Hematopoietic multipotent progenitor cell treated with erythropoietin and hydrocortisone succinate and interleukin-3 and kit ligand, for 8 days (in vitro differentiated cells): ENCODE results near the gene DMRT3.

Experiments
- DNase-seq: peaks from one replicate; pipeline ENCODE4 v3.0.0-alpha.2; 2015

Gene DMRT3

GRCh38 chr9:1005043-1005667 is 28.7 kb downstream of the DMRT3 start:
- DNase-seq, result peak; percentile 49

GRCh38 chr9:1007312-1007711 is 30.9 kb downstream of the DMRT3 start:
- no peak for DNase-seq

GRCh38 chr9:1008216-1008615 is 31.8 kb downstream of the DMRT3 start:
- no peak for DNase-seq

- DNase-seq, result peak; percentile 78
Observed at GRCh38 chr9:1009101-1009707, 32.7 kb downstream of the DMRT3 start.

- DNase-seq, result no peak
Observed at GRCh38 chr9:1013021-1013420, 36.6 kb downstream of the DMRT3 start.

- no peak for DNase-seq
Observed at GRCh38 chr9:1014225-1014624, 37.8 kb downstream of the DMRT3 start.

GRCh38 chr9:1014640-1015039 is 38.2 kb downstream of the DMRT3 start:
- no peak for DNase-seq

- peak; percentile 56 for DNase-seq
Observed at GRCh38 chr9:1018121-1018520, 41.7 kb downstream of the DMRT3 start.

GRCh38 chr9:1024112-1024511 is 47.7 kb downstream of the DMRT3 start:
- DNase-seq, result no peak

GRCh38 chr9:1025131-1025530 is 48.7 kb downstream of the DMRT3 start:
- no peak for DNase-seq

- no peak for DNase-seq
Observed at GRCh38 chr9:1026219-1026618, 49.8 kb downstream of the DMRT3 start.

GRCh38 chr9:1028501-1029190 is 52.2 kb downstream of the DMRT3 start:
- DNase-seq, result no peak

GRCh38 chr9:1031951-1032601 is 55.6 kb downstream of the DMRT3 start:
- DNase-seq, result no peak

- DNase-seq, result no peak
Observed at GRCh38 chr9:1034271-1034670, 57.8 kb downstream of the DMRT3 start.

GRCh38 chr9:1039589-1039988 is 63.1 kb downstream of the DMRT3 start:
- no peak for DNase-seq
